BLaER1 treated with 17β-estradiol and CSF1 and Interleukin-3, amounts not matched to agents 10 nM and 100 nM (cell line): ENCODE data around the gene RBM15.
A peak's percentile ranks its signal among the peaks of the same experiment; 100 is the strongest.

Experiments used
- H3K27ac ChIP-seq, 11 experiments: shearing (Covaris generic); formaldehyde crosslinking; 2 replicates each; pipeline ENCODE4 v1.8.1; 2022
- H3K27me3 ChIP-seq, 11 experiments: shearing (Covaris generic); formaldehyde crosslinking; 2 replicates each; pipeline ENCODE4 v1.8.1; 2022
- H3K36me3 ChIP-seq, 11 experiments: shearing (Covaris generic); formaldehyde crosslinking; 2 replicates each; pipeline ENCODE4 v1.8.1; 2022
- H3K4me1 ChIP-seq, 10 experiments: shearing (Covaris generic); formaldehyde crosslinking; 2 replicates each; pipeline ENCODE4 v1.8.1; 2022
- H3K4me2 ChIP-seq, 11 experiments: shearing (Covaris generic); formaldehyde crosslinking; 2 replicates each; pipeline ENCODE4 v1.8.1; 2022
- H3K4me3 ChIP-seq, 10 experiments: shearing (Covaris generic); formaldehyde crosslinking; 2 replicates each; pipeline ENCODE4 v1.8.1; 2022
- H3K9ac ChIP-seq, 11 experiments: shearing (Covaris generic); formaldehyde crosslinking; 2 replicates each; pipeline ENCODE4 v1.8.1; 2022
- H3K9me3 ChIP-seq, 11 experiments: shearing (Covaris generic); formaldehyde crosslinking; replicated peaks in 1 of 11; 2 replicates each; pipeline ENCODE4 v1.8.1; 2022
- H4K20me1 ChIP-seq, 11 experiments: shearing (Covaris generic); formaldehyde crosslinking; 2 replicates each; pipeline ENCODE4 v1.8.1; 2022
- Cebpa-rat ChIP-seq, 11 experiments: shearing (Covaris generic); IDR thresholded peaks; 2 replicates each; pipeline ENCODE4 v1.8.1; 2022

The RBM15 gene

DNA sequence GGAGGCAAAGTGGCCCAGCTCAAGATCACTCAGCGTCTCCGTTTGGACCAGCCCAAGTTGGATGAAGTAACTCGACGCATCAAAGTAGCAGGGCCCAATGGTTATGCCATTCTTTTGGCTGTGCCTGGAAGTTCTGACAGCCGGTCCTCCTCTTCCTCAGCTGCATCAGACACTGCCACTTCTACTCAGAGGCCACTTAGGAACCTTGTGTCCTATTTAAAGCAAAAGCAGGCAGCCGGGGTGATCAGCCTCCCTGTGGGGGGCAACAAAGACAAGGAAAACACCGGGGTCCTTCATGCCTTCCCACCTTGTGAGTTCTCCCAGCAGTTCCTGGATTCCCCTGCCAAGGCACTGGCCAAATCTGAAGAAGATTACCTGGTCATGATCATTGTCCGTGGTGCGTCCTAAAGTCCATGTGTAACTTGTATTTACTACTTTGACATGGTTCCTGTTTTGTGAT, 2.7 kb downstream of the RBM15 start:
- H3K9ac ChIP-seq = peak overlapping the region; percentile 57 to 99 (median 98); a peak in 20 of 22 replicates
- H3K36me3 ChIP-seq = peaks cover 46 to 68% (median 66%) of the 10 kb centered on the region in 11 experiments
- H3K4me2 ChIP-seq = peak overlapping the region; percentile 78 to 97 (median 95)
- peak overlapping the region; percentile 25 to 96 (median 86); a peak in 19 of 20 replicates for H3K4me3 ChIP-seq
- H3K4me1 ChIP-seq = peaks cover 53 to 74% (median 69%) of the 10 kb centered on the region in 10 experiments
- H3K9me3 ChIP-seq = no peaks in the 10 kb centered on the region
- H4K20me1 ChIP-seq = peaks cover 70 to 74% (median 72%) of the 10 kb centered on the region in 11 experiments
- H3K27me3 ChIP-seq = no peaks in the 10 kb centered on the region
- no peak for TF ChIP-seq Cebpa-rat (IDR thresholded peaks at IDR 0.05)
- no peak overlapping the region for H3K27ac ChIP-seq

DNA sequence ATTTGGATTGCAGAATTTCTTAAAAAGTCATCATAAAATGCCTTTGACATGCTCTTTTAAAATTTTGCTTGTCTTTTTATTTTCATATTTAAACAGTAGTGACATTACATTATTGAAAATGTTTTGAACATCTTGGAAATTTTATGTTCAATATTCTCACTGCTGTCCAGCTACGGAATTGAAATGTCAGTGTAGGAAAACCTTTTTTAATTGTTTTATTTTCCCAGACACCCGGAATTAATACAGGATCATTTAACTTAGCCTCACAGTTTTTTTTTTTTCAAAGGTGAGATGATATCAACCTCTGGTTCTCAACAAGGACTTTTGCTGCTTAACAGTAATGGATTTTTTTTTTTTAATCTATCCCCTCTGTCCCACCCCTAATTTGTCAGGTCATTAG, 4.1 kb downstream of the RBM15 start:
- peaks cover 62 to 80% (median 76%) of the 10 kb centered on the region in 10 experiments for H3K4me1 ChIP-seq
- peak overlapping the region; percentile 25 to 96 (median 86); a peak in 14 of 20 replicates for H3K4me3 ChIP-seq
- peak overlapping the region in 10 of 11 experiments; percentile 3 to 99 (median 96); a peak in 13 of 22 replicates for H3K9ac ChIP-seq
- H3K36me3 ChIP-seq = peaks cover 57 to 82% (median 75%) of the 10 kb centered on the region in 11 experiments
- no peaks in the 10 kb centered on the region for H3K27me3 ChIP-seq
- no peak overlapping the region for H3K27ac ChIP-seq
- TF ChIP-seq Cebpa-rat (IDR thresholded peaks at IDR 0.05) = no peak
- H3K9me3 ChIP-seq = no peaks in the 10 kb centered on the region
- peak overlapping the region; percentile 78 to 97 (median 95) for H3K4me2 ChIP-seq
- peaks cover 78 to 87% (median 86%) of the 10 kb centered on the region in 11 experiments for H4K20me1 ChIP-seq

- no peak for TF ChIP-seq Cebpa-rat (IDR thresholded peaks at IDR 0.05)
- H3K4me3 ChIP-seq = peak overlapping the region in 8 of 10 experiments; percentile 72 to 96 (median 90); a peak in 11 of 20 replicates
- peaks cover 57 to 91% (median 82%) of the 10 kb centered on the region in 11 experiments for H3K36me3 ChIP-seq
- peak overlapping the region in 3 of 11 experiments; percentile 27 to 96 (median 57); a peak in 4 of 22 replicates for H3K9ac ChIP-seq
- H3K27me3 ChIP-seq = no peaks in the 10 kb centered on the region
- no peak overlapping the region for H3K27ac ChIP-seq
- H3K4me2 ChIP-seq = peak overlapping the region; percentile 78 to 97 (median 95)
- H4K20me1 ChIP-seq = peaks cover 87 to 96% (median 95%) of the 10 kb centered on the region in 11 experiments
- H3K4me1 ChIP-seq = peaks cover 70 to 89% (median 85%) of the 10 kb centered on the region in 10 experiments
- H3K9me3 ChIP-seq = no peaks in the 10 kb centered on the region
Observed at GRCh38 chr1:110344152-110344551, 5.0 kb downstream of the RBM15 start.

- Histone ChIP-seq H3K27me3 (no peaks in the 10 kb centered on the region), H4K20me1 (peaks cover 92 to 100% (median 100%) of the 10 kb centered on the region in 11 experiments), H3K4me1 (peaks cover 79 to 100% (median 95%) of the 10 kb centered on the region in 10 experiments), H3K36me3 (peaks cover 57 to 100% (median 90%) of the 10 kb centered on the region in 11 experiments), H3K27ac (no peak overlapping the region), H3K4me2 (peak overlapping the region in 10 of 11 experiments; percentile 4 to 96 (median 53); a peak in 13 of 22 replicates), H3K4me3 (no peak overlapping the region), H3K9ac (no peak overlapping the region), H3K9me3 (no peaks in the 10 kb centered on the region)
- no peak for TF ChIP-seq Cebpa-rat (IDR thresholded peaks at IDR 0.05)
Observed at GRCh38 chr1:110345480-110345879, 6.3 kb downstream of the RBM15 start.

GRCh38 chr1:110346690-110347089, 7.5 kb downstream of the RBM15 start:
- TF ChIP-seq Cebpa-rat (IDR thresholded peaks at IDR 0.05) = no peak
- H3K27me3 ChIP-seq = no peaks in the 10 kb centered on the region
- no peak overlapping the region for H3K27ac ChIP-seq
- H3K9me3 ChIP-seq = no peaks in the 10 kb centered on the region
- peaks cover 70 to 96% (median 89%) of the 10 kb centered on the region in 10 experiments for H3K4me1 ChIP-seq
- peak overlapping the region; percentile 27 to 72 (median 58); a peak in 19 of 22 replicates for H3K4me2 ChIP-seq
- H3K4me3 ChIP-seq = no peak overlapping the region
- H3K9ac ChIP-seq = no peak overlapping the region
- peaks cover 45 to 100% (median 84%) of the 10 kb centered on the region in 11 experiments for H3K36me3 ChIP-seq
- H4K20me1 ChIP-seq = peaks cover 86 to 100% (median 99%) of the 10 kb centered on the region in 11 experiments

GRCh38 chr1:110347182-110347893, 8.2 kb downstream of the RBM15 start:
- H3K9ac ChIP-seq = 0 out of 22 replicates have a peak overlapping the region, but pooled peaks of 1 of the 11 experiments have one; percentile 5

DNA sequence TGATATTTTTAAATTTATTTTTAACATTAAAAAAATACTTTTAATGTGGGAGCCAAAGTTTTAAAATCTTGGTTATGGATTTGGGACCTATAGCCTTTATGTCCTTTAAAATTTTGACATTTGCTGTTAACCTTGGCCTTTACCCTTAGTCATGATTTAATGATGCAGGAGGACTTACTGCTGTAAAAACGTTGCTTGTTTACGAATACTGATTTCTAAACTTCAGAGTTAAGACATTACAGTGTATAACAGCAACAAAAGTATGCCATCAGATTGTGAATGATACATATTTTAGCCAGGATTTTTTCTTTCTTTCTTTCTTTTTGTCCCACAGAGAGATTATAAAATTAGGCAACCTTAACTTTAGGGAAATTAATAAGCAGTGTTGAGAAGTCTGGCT, 8.9 kb downstream of the RBM15 start:
- TF ChIP-seq Cebpa-rat (IDR thresholded peaks at IDR 0.05) = no peak
- H3K27me3 ChIP-seq = no peaks in the 10 kb centered on the region
- peaks cover 75 to 100% (median 99%) of the 10 kb centered on the region in 11 experiments for H4K20me1 ChIP-seq
- H3K36me3 ChIP-seq = peaks cover 37 to 100% (median 84%) of the 10 kb centered on the region in 11 experiments; a peak in 21 of 22 replicates
- H3K4me2 ChIP-seq = peak overlapping the region; percentile 37 to 72 (median 60)
- peak overlapping the region in 4 of 11 experiments; percentile 6 to 51 (median 26); a peak in 4 of 22 replicates for H3K9ac ChIP-seq
- no peaks in the 10 kb centered on the region for H3K9me3 ChIP-seq
- no peak overlapping the region for H3K27ac ChIP-seq
- peak overlapping the region in 1 of 10 experiments; percentile 3; a peak in 1 of 20 replicates for H3K4me3 ChIP-seq
- peaks cover 57 to 83% (median 76%) of the 10 kb centered on the region in 10 experiments for H3K4me1 ChIP-seq

More at GRCh38 chr1:110347182-110347893, 8.2 kb downstream of the RBM15 start:
- no peak overlapping the region for H3K27ac ChIP-seq
- H3K27me3 ChIP-seq = no peaks in the 10 kb centered on the region
- no peaks in the 10 kb centered on the region for H3K9me3 ChIP-seq
- H3K4me3 ChIP-seq = no peak overlapping the region
- H3K4me1 ChIP-seq = peaks cover 64 to 90% (median 83%) of the 10 kb centered on the region in 10 experiments
- TF ChIP-seq Cebpa-rat (IDR thresholded peaks at IDR 0.05) = no peak
- peak overlapping the region; percentile 37 to 72 (median 60) for H3K4me2 ChIP-seq
- peaks cover 43 to 100% (median 84%) of the 10 kb centered on the region in 11 experiments; a peak in 21 of 22 replicates for H3K36me3 ChIP-seq
- H4K20me1 ChIP-seq = peaks cover 81 to 100% (median 99%) of the 10 kb centered on the region in 11 experiments

GRCh38 chr1:110348771-110349170, 9.6 kb downstream of the RBM15 start:
- Histone ChIP-seq H3K27me3 (no peaks in the 10 kb centered on the region), H3K36me3 (peaks cover 36 to 100% (median 84%) of the 10 kb centered on the region in 11 experiments; a peak in 21 of 22 replicates), H3K4me1 (peaks cover 50 to 75% (median 68%) of the 10 kb centered on the region in 10 experiments), H3K27ac (no peak overlapping the region), H3K9me3 (no peaks in the 10 kb centered on the region), H3K9ac (peak overlapping the region in 4 of 11 experiments; percentile 6 to 51 (median 26); a peak in 5 of 22 replicates), H3K4me2 (peak overlapping the region; percentile 37 to 72 (median 60); a peak in 19 of 22 replicates), H3K4me3 (peak overlapping the region in 1 of 10 experiments; percentile 3; a peak in 1 of 20 replicates), H4K20me1 (peaks cover 68 to 100% (median 99%) of the 10 kb centered on the region in 11 experiments)
- TF ChIP-seq Cebpa-rat (IDR thresholded peaks at IDR 0.05) = no peak
